Measurements from ENCODE around the gene KRTAP4-8. TPM values are rescaled to one million over a fixed set of nuclear protein-coding genes. Genes with fewer than 3 reads are reported as not detected.
A peak's percentile ranks its signal among the peaks of the same experiment; 100 is the strongest.
"Not testable (repeated sequence)": the region's sequence is repeated elsewhere in the genome, so short reads cannot be mapped to it uniquely, and the experiment has no call there.

Gene KRTAP4-8
- not detected in 2 replicates for total RNA-seq

DNA sequence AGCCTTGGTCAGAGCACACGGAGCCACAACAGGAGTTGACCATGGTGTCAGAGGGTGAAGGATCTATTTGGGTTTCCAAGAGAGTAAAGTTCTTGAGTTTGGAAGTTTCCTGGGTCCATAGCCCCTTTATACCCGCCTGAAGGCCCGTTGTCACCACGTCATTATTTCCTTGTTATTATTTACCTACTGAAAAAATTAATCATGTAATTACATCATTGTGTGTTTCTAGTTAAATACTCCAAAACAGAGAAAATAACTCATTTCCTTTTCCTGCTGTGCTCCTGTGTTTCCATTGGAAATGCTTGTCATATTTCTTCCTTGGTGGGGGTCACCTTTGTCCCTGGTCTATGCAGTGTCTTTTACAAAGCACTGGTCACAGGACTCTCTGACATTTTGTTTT, at the start of gene KRTAP4-8:
Gene KRTAP4-8, minus strand, starts transcription at position 101 of the 400 bp plus-strand sequence. Its CDS starts 58 bp downstream, at position 43.
- DNase-seq (ENCODE audit: low read depth), result no peak

- DNase-seq (ENCODE audit: low read depth), result no peak
Measured at GRCh38 chr17:41145261-41145660, 47.3 kb upstream of the KRTAP4-8 start.

GRCh38 chr17:41144846-41145245, 46.9 kb upstream of the KRTAP4-8 start:
- no peak for DNase-seq (ENCODE audit: low read depth)

DNA sequence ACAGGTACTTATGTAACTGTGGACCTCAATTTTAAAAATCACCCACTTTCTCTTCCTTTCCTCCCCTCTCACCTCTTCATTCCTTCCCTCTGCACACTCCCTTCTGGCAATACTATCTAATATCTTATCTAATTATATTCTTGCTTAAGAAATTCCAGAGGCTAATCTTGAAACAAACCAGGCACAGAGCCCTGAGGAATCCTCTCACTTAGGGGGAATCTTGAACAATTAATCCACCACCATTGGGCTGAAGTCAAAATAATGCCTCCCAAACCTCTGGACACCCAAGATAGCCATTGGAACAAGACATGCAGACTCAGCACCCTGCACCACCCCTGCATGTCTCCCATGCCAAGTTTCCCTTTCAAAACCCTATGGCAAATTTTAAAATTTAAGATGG, 43.4 kb upstream of the KRTAP4-8 start:
- no peak for DNase-seq (ENCODE audit: low read depth)

- peak; percentile 92 for DNase-seq (ENCODE audit: low read depth)
Measured at GRCh38 chr17:41140360-41141131, 42.6 kb upstream of the KRTAP4-8 start, which contains the start of gene KRTAP4-6. TSS of gene KRTAP4-6 (minus strand) at chr17:41140544. CDS start at chr17:41140487, 57 bp downstream.

- not testable (repeated sequence) for DNase-seq (ENCODE audit: low read depth)
Measured at GRCh38 chr17:41139865-41140264, 41.9 kb upstream of the KRTAP4-8 start.

DNA sequence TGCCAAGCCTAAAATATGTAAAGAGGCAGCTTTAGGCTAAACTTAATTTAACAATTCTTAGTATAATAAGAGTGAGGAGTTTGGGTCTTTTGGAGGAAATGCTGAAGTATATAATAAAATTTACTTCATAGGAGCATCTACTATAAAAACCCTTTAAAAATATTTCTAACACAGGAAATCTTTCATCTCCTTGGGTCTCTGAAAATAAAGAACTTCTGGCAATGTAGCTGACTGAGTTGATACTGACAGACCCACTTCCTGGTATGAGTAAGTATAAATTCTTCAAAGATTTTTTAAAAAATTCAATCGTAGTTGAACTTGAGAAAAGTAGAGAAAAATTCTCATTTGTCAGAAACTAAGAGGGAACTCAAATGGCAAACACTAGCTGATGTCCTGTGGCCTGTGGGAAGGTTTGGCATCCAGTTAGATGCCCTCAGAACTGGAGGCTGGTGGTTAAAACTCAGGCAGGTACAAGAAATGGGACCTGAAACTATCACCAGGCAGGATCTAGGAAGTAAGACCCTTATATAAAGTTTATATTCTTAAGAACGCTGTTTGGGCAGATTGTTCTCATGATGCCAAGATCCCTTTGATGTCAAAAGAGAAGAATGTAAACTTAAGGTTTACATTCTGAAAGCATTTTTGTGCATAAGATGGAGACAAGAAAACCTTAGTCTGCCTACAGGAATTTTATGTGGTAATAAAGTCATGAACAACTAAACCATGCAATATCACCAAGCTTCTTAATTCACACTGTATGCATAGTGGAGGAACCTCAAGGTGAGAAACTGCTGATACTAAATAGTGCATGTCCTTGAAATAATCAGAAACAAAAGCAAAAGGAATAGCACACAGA, 36.2 kb upstream of the KRTAP4-8 start:
- no peak for DNase-seq (ENCODE audit: low read depth)

- DNase-seq (ENCODE audit: low read depth), result peak; percentile 57
Measured at GRCh38 chr17:41131979-41132378, 34.0 kb upstream of the KRTAP4-8 start.

GRCh38 chr17:41127371-41127770, 29.4 kb upstream of the KRTAP4-8 start:
- no peak for DNase-seq (ENCODE audit: low read depth)

DNA sequence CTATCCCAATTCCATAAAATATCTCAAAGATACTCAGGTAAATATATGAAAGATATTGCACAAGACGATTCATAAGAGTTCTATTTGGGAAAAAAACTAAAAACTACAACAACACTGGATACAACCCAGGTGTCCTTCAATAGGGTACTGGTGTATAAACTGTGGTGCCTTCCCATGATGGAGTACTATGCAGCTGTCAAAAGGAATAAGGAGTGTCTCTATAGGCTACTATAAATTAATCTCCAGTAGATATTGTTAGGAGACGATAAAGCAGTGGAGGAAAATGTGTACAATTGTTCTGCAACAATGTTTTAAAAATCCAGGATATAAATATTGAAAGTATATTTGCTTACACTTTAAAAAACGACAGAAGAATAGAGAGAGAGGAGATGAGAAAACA, 28.5 kb upstream of the KRTAP4-8 start:
- no peak for DNase-seq (ENCODE audit: low read depth)

GRCh38 chr17:41125064-41125463, 27.1 kb upstream of the KRTAP4-8 start:
- DNase-seq (ENCODE audit: low read depth), result no peak

DNA sequence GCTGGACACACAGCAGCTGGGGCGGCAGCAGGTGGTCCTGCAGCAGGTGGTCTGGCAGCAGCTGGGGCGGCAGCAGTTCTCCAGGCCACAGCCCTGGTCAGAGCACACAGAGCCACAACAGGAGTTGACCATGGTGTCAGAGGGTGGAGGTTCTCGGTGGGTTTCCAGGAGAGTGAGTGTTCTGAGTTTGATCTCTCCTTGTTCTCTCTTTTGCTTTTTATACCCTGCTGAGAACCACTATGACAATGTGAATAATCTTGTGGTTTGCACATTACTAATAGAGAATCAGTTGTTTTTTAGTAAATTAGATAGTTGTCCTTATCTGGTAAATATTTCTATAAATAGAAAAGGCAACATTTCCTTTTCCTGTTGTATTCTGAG, 26.0 kb upstream of the KRTAP4-8 start, which contains the start of gene KRTAP4-12:
Gene KRTAP4-12, minus strand, starts transcription at position 192 of the 381 bp plus-strand sequence. Its CDS starts 60 bp downstream, at position 132.
- DNase-seq (ENCODE audit: low read depth), result not testable (repeated sequence)

- DNase-seq (ENCODE audit: low read depth), result not testable (repeated sequence)
Measured at GRCh38 chr17:41123292-41123990, 25.5 kb upstream of the KRTAP4-8 start.

GRCh38 chr17:41121742-41122141, 23.8 kb upstream of the KRTAP4-8 start:
- no peak for DNase-seq (ENCODE audit: low read depth)

GRCh38 chr17:41119696-41120690, 22.1 kb upstream of the KRTAP4-8 start:
- DNase-seq (ENCODE audit: low read depth), result not testable (repeated sequence)

DNA sequence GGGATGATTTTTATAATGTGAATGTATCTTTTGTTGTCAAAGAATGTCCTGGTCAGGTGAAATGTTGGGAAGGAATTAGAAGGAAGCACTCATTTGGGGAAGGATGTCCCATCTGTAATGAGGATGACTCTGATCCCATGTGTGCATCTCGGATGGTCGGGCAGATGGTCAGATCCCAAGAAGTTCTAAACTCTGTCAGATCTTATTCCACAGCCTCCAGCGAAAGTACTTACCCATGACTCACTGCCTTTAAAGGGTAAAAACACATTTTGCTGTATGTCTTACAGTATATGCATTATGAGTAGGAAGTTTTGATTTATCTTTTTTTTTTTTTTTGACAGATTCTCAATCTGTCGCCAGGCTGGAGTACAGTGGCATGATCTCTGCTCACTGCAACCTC, 20.8 kb upstream of the KRTAP4-8 start:
- DNase-seq (ENCODE audit: low read depth), result no peak

DNA sequence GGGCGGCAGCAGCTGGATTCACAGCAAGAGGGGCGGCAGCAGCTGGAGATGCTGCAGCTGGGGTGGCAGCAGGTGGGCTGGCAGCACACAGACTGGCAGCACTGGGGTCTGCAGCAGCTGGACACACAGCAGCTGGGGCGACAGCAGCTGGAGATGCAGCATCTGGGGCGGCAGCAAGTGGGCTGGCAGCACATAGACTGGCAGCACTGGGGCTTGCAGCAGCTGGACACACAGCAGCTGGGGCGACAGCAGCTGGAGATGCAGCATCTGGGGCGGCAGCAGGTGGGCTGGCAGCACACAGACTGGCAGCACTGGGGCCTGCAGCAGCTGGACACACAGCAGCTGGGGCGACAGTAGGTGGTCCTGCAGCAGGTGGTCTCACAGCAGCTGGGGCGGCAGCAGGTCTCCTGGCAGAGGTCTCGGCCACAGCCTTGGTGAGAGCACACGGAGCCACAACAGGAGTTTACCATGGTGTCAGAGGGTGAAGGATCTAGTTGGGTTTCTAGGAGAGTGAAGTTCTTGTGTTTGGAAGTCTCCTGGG, 20.0 kb upstream of the KRTAP4-8 start, which contains the start of gene KRTAP4-11:
Gene KRTAP4-11, minus strand, starts transcription at position 528 of the 541 bp plus-strand sequence. Its CDS starts 58 bp downstream, at position 470.
- not testable (repeated sequence) for DNase-seq (ENCODE audit: low read depth)

- no peak for DNase-seq (ENCODE audit: low read depth)
Measured at GRCh38 chr17:41116297-41116696, 18.4 kb upstream of the KRTAP4-8 start.

- no peak for DNase-seq (ENCODE audit: low read depth)
Measured at GRCh38 chr17:41111151-41111885, 13.4 kb upstream of the KRTAP4-8 start.

Data from renal cortical epithelial cell (primary cell).